Epidermal melanocyte (primary cell): ENCODE data around the gene GALNT5.

Source experiments
- DNase-seq: peaks from one replicate; pipeline ENCODE4 v3.0.0; 2011; ENCODE audit warnings: low spot score; ENCODE audit not compliant: insufficient read length

Gene GALNT5

DNA sequence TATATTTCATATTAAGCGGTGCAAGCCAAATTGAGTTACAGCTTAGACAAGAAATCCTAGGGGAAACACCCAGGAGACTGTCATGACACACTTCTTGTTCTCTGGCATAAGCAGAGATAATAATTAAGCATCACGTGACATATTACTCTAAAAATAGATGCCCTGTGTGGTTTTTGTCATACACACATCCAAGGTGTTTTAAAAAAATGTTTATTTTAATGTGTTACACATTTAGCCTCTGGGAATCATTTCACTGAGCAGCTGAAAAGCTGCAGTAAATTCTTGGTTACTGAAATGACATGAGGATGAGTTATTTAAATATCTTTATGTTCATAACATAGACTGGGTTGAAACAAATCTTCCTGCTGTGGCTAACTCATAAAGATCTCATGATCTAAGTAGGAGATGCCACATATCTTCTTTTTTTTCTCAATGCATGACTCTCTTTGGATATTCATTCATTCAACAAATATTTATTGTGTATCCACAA lies 106.2 kb downstream of the GALNT5 start:
- no peak for DNase-seq
